Umbilical cord (tissue), 2 donors: ENCODE results near the gene FOXP1. TPM values are rescaled to one million over a fixed set of nuclear protein-coding genes. Genes with fewer than 3 reads are reported as not detected.

Experiments
- DNase-seq: peaks from one replicate; pipeline ENCODE4 v3.0.0-alpha.2; 2015; ENCODE audit warnings: low spot score
- total RNA-seq: library from RNA; depleted of rRNA; stranded (reverse); fragments of >200 nt; gene quantifications from one replicate; pipeline ENCODE4 v1.2.3, GENCODE V29; 2014; ENCODE audit warnings: low replicate concordance; ENCODE audit not compliant: insufficient read depth

FOXP1 gene
- total RNA-seq, 1 donor from 2014 or later, result 148 TPM

- no peak for DNase-seq
Measured at GRCh38 chr3:71241981-71242560, 341.5 kb downstream of the FOXP1 start.

DNA sequence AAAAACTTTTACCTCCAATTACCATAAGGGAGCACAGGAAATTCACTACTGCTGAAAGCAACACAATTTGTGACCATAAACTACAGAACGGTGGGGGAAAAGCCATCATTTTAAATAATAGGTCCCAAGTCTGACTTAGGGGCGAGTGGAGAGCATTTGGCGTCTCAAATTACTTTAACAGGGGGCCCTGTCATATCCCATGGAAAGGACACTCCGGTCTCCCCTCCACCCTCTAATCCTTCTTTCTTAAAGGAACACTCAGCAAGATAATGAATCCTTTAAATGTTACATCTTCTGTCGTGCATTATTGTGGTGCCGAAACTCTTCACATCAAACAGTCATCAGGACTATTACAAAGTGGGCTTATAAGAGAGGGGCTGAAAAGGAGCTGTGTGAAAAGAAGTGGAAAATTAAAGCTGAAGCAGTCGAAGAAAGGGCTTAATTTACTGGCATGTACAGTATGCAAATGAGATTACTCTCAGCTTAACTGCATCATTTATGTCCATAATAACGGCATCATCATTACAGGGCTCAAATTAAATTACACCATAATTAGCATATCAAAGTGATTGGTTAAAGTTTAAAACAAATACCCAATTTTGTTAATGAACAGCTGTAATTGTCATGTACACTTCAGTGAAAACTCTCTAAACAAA, 342.2 kb downstream of the FOXP1 start:
- DNase-seq, result no peak

DNA sequence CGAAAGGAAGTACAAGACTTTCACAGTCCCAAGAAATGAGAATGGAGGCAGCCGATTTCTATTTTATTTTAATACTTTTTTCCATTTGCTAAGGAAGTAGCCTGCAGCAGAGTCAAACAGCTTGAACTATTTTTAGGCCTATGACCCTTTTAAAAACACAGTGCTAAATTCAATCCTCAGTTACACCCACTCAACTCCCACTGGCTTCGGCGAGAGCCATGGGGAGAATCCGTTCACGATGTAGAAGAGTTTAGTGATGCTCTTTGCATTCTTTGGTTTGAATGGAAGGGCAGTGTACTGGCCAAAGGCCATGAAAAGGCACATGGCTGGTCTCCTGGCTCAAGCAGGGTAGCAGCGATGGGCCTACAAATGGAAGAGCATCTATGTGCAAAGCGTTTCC, 343.5 kb downstream of the FOXP1 start:
- no peak for DNase-seq

GRCh38 chr3:71238355-71238757, 345.2 kb downstream of the FOXP1 start:
- no peak for DNase-seq

DNA sequence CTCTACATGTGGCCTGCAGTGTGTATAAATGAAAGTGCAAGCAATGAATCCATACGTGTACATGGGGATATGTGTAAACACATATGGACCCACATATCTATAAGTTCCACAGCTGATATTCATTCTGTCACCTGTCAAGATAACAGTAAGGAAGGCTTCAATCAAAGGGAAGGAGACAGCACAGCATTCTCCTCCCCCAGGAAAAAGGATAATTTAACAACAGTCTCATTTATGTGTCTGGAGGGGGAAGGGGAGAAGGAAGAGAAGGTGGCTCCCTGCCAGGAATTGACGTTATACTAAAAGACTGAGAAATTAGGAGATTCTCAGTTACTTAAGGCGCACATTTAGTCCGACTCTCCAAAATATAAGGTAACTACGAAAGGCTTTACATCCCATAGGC, 345.9 kb downstream of the FOXP1 start:
- DNase-seq, result no peak

DNA sequence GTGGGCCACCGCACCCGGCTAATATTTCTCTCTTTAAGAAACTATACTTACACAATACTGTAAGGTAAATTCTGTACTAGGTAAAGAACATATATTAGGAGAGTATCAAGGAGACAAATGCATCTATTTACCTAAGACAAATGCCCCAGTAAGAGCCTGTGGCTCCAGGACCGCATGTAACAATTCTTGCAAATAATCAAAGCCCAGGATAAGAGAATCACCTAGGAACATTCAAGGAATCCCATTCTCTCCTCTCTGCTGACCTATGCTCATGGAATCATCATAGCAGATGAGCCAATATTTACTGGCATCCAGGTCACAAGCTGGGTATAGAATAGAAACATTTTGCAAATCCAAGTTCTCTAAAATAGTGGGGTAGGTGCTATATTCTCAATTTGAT, 347.7 kb downstream of the FOXP1 start:
- no peak for DNase-seq

GRCh38 chr3:71232895-71233294, 350.6 kb downstream of the FOXP1 start:
- DNase-seq, result no peak

- DNase-seq, result no peak
Measured at GRCh38 chr3:71232175-71232679, 351.3 kb downstream of the FOXP1 start.

- DNase-seq, result no peak
Measured at GRCh38 chr3:71231680-71232079, 351.8 kb downstream of the FOXP1 start.

DNA sequence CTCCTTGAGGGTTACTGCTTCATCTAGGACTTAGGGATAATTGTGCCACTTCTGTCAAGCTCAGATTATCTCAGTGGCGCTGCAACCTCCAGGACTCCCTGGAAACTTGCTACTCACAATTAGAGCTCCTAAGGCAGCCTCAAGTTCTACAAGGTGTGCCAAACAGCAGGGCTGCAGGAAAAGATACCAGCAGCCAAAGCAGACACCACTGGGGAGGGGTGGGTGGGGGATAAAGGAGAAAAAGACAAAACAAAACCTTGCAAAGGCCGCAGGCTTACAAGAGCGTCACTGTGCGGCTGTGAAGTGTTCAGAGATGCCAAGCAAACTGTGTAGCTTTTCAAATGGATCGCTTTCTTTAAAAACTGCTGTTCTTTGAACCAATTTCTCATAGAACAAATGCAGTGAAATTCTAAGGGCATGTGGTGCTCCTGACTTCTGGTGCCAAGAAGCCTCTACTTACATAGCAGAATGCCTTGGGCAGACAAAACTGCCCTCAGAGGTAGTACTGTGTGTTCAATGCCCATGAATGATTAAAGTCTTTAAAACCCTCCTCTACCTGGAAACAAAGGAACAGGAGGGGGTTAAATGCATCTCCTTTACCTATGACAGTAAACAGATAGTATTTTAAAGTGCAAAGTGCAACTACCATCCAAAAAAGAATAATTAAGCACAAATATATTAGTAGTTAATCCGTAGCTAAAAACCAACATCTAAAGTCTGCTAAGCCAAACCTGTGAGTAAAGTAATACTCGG, 353.4 kb downstream of the FOXP1 start:
- no peak for DNase-seq

DNA sequence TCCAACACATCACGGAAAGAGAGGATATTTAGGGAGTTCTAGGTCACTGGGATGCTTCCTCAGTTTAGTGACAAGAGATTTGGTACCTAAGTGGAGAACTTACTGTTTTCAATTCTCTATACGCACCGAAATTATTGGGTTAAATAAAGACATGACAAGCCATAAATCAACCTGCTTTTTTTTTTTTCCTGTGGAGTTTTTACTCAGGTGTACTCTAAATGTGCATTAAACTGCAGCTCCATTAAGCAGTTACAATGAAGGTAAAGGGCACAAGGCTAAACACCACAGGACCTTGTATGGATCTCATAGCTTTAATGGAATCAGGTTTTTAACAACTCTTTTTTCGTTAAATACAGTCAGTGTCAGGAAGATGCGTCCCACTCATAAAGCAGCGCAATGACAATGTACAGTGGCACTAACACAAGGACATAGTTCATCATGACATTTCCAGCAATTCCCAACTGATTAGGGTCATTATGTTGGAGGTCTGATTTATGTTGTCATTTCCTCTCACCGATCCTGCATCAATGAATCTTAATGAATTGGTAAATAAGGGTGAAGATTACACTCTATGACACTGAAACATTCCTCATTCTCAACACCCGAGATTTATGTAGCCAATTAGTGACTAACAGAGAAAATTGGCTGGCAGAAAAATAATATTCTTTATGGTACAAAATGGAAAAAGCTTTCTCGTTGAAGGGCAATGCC, 355.2 kb downstream of the FOXP1 start:
- no peak for DNase-seq

DNA sequence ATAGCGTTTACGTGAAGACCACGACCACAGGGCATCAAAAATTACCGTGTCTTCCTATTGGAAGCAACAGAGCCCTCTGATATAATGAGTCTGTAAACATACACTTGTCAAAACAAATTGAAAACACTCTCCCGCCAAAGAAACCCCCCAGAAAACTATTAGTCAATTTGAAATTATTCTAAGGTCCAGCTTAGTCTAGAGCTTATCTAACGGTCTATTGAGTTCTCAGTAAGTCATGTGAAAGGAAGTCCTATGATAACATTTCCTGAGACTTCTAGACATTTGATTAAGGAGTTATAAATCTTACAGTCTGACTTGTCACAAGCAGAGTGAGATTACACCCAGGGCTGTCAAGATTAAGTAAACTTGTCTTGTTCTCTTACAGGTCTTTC, 356.3 kb downstream of the FOXP1 start:
- peak; percentile 14 for DNase-seq

DNA sequence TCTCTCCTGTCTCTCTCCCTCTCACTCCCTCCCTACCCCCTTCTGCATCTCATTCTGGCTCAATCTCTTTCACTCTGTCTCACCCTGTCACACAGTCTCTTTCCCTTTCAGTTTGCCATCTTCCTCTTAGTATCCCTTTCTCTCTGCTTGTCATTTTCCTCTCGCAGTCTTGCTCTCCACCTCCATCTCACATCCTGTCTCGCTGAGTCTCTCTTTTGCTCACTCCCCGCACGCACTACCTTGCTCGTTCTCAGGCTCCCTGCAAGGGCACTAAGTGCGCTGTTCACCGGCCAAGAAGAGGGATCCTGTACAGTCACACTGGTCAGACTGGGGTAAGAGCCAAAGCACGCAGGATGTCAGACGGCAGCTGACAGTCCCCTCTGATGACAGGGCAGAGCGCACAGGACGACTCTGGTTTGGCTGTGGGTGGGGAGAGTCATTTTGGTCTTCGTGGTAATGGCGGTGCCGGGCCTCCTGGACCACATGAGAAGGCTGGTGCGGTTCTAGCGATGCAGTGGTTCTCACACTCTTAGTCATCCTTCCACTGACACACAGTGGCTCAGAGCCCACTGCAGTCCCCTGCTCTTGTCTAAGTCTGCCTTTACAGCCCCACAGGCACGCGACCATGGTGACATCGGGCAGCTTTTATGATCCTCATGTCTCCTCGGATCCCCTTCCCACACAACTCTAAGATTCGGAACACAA, 356.8 kb downstream of the FOXP1 start:
- DNase-seq, result no peak

- DNase-seq, result peak; percentile 37
Measured at GRCh38 chr3:71225951-71226564, 357.5 kb downstream of the FOXP1 start.

DNA sequence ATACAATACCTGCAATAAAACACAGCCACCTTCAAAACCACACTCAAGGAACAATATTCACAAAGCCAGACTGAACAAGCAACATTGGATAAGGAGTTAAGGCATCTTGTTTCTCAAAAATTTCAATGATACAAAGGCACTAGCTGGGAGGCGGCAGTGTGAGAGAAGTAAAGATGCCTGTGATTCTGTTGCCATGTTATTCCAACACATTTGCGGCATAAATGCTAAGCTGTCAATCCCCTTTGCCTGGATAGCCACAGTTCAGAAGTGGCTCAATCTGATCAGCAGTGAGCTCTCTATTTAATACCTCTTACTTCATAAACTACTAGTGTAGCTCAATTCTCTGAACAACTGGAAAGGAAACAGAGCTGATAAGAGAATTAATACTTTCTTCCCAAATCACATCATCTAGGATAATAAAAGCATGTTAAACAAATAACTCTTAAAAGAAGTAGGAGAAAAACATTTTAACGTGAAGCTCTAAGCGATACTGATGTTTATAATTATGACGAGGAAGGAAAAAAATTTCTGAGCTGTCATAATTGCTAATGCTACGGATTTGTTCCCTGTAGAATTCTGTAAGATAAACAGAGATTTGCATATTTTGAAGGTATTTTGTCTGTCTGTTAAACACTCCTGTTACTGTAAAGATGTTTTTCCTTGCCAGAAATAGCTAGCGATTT, 358.4 kb downstream of the FOXP1 start:
- peak; percentile 44 for DNase-seq

DNA sequence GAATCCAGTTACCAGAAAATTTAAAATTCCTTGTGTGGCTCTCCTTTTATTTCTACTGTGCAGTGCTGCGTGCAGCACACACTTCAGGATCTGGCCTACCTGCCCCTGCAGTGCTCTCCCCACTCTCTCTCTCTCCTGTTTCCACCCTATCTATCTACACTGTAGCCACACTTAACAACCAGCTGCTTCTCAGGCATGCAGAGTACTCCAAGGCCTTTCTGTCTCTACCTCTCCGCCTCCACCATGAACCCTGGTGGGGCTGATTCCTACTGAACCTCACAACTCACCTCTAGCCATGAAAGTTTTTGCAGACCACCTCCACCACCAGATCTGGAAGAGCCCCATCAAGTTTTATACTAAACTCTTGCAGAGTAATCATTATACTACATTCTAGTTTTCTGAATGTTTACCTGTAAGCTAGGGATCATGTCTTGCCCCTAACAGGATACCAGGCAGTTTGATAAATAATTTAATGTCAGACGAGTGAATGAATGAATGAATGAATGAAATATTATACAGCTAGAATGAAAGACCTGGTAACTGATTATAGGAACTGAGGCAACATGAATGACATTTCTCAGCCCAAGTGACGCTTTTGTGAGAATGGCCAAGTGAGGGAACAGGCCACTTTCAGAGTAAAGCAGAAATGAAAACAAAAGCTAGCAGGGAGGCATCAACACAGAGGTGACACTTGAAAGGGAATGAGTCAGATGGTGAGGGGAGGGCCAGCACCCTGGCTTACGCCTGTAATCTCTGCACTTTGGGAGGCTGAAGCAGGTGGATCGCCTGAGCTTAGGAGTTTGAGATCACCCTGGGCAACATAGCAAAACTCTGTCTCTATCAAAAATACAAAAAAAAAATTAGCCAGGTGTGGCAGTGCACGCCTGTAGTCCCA, 363.5 kb downstream of the FOXP1 start:
- no peak for DNase-seq

- DNase-seq, result no peak
Measured at GRCh38 chr3:71218508-71218907, 365.0 kb downstream of the FOXP1 start.

DNA sequence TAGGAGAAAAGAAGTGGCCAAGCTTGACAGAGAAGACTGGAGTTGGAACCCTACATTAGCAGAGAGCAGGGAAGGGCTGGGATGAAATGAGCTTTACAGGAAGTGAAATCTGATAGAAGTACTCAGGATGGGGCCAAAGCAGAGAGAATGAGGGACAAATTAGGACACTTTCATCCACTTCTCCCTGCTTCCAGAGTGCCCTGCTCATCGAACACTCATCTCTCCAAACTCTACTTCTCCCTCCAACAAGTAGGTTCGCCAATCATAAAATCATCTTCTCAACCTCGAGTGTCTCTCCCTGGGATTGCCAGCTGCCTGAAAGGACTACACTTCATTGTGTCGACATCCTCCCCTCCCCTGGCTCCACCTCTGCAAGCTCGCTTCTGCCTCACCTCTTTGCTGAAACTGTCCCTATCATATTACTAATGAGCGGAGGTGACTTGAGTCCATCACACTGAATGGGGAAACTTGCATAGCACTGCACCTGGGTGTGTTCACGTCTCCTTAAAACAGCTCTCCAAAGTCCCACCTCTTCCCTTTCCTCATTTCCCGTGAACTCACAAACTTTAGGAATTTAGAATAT, 365.8 kb downstream of the FOXP1 start:
- no peak for DNase-seq

- DNase-seq, result no peak
Measured at GRCh38 chr3:71215351-71215750, 368.2 kb downstream of the FOXP1 start.
